K562 (cell line): ENCODE data around the gene UBE2M. TPM values are rescaled to one million over a fixed set of nuclear protein-coding genes. Genes with fewer than 3 reads are reported as not detected.

ENCODE experiments used
- BRCA1 ChIP-seq, 2 experiments: fragments of 450-650 bp in 1 of 2; sonication (generic) in 1 of 2; formaldehyde crosslinking in 1 of 2; IDR thresholded peaks; 2 replicates each; pipeline versions ENCODE4 v1.5.0 to v1.6.1; 2017 to 2020; ENCODE audit warnings: mild to moderate bottlenecking in 1 of 2, missing genetic modification reagents in 1 of 2
- BRF1 ChIP-seq: IDR thresholded peaks from 3 replicates; pipeline ENCODE4 v1.6.1; 2011; ENCODE audit warnings: borderline replicate concordance, mild to moderate bottlenecking; ENCODE audit not compliant: insufficient read length; ENCODE audit errors: extremely low read depth
- CAMTA2 ChIP-seq: fragments of 250-450 bp; sonication (Bioruptor Pico); conservative IDR thresholded peaks from 2 replicates; pipeline ENCODE4 v1.5.1; 2022
- CTCF ChIP-seq, 3 experiments: IDR thresholded peaks in 2 of 3; conservative IDR thresholded peaks in 1 of 3; 2 replicates each; pipeline ENCODE4 v1.5.1; 2011 to 2012; ENCODE audit warnings: low read length in 3 of 3, mild to moderate bottlenecking in 3 of 3, control low read depth in 2 of 3, improper control_type of control experiment in 1 of 3, inconsistent platforms in 1 of 3, low read depth in 1 of 3, mixed read lengths in 1 of 3, moderate library complexity in 1 of 3; ENCODE audit not compliant: insufficient read depth in 2 of 3
- DNMT1 ChIP-seq: fragments of 450-650 bp; IDR thresholded peaks from 2 replicates; pipeline ENCODE4 v1.6.1; 2016; ENCODE audit warnings: antibody characterized with exemption, mild to moderate bottlenecking
- E2F4 ChIP-seq: sonication (generic); formaldehyde crosslinking; IDR thresholded peaks from 2 replicates; pipeline ENCODE4 v1.8.0; 2022; ENCODE audit warnings: mild to moderate bottlenecking, low read depth, missing genetic modification reagents
- ELF4 ChIP-seq: fragments of 450-650 bp; formaldehyde crosslinking; IDR thresholded peaks from 2 replicates; pipeline ENCODE4 v1.4.0; 2022; ENCODE audit warnings: missing genetic modification characterization
- GATAD2A ChIP-seq: fragments of 450-650 bp; IDR thresholded peaks from 2 replicates; pipeline ENCODE4 v1.6.1; 2017
- HES1 ChIP-seq: fragments of 450-650 bp; IDR thresholded peaks from 2 replicates; pipeline ENCODE4 v1.6.1; 2016; ENCODE audit warnings: low read depth, mild to moderate bottlenecking, moderate library complexity
- ID3 ChIP-seq, 2 experiments: fragments of 250-450 bp in 1 of 2; fragments of 450-650 bp in 1 of 2; sonication (Bioruptor Pico) in 1 of 2; IDR thresholded peaks; 2 replicates each; pipeline versions ENCODE4 v1.6.1 to v1.8.0; 2016 to 2021; ENCODE audit warnings: mild to moderate bottlenecking in 2 of 2, moderate library complexity in 2 of 2, missing compliant biosample characterization in 1 of 2, missing genetic modification characterization in 1 of 2
- ILF3 ChIP-seq: fragments of 450-650 bp; IDR thresholded peaks from 2 replicates; pipeline ENCODE4 v1.6.1; 2018; ENCODE audit warnings: antibody characterized with exemption, mild to moderate bottlenecking, moderate library complexity, borderline replicate concordance
- NFRKB ChIP-seq: fragments of 450-650 bp; IDR thresholded peaks from 2 replicates; pipeline ENCODE4 v1.6.1; 2016; ENCODE audit warnings: low read depth
- TCFL5 ChIP-seq: fragments of 250-450 bp; sonication (Bioruptor Pico); conservative IDR thresholded peaks from 2 replicates; pipeline ENCODE4 v1.6.1; 2021; ENCODE audit warnings: mild to moderate bottlenecking, moderate library complexity, matching md5 sums
- THRA ChIP-seq: fragments of 450-650 bp; IDR thresholded peaks from 2 replicates; pipeline ENCODE4 v1.6.1; 2017; ENCODE audit warnings: mild to moderate bottlenecking, moderate library complexity
- ZNF146 ChIP-seq: IDR thresholded peaks from one replicate; pipeline ENCODE4 v1.6.1; 2018; ENCODE audit warnings: missing compliant biosample characterization; ENCODE audit not compliant: unreplicated experiment
- ZNF197 ChIP-seq: fragments of 200-800 bp; sonication (Bioruptor generic); IDR thresholded peaks from 2 replicates; pipeline ENCODE4 v1.6.1; 2016; ENCODE audit warnings: low read depth, missing genetic modification characterization, missing compliant biosample characterization
- ZNF24 ChIP-seq: fragments of 450-650 bp; IDR thresholded peaks from 2 replicates; pipeline ENCODE4 v1.6.1; 2016
- ZNF57 ChIP-seq: fragments of 450-650 bp; formaldehyde crosslinking; IDR thresholded peaks from 2 replicates; pipeline ENCODE4 v1.4.0; 2020; ENCODE audit warnings: mild to moderate bottlenecking, moderate library complexity
- ZNF589 ChIP-seq: fragments of 200-800 bp; sonication (Bioruptor generic); IDR thresholded peaks from 2 replicates; pipeline ENCODE4 v1.6.1; 2016; ENCODE audit warnings: low read depth, missing genetic modification characterization, missing compliant biosample characterization
- ZNF696 ChIP-seq: fragments of 250-450 bp; sonication (Bioruptor Pico); conservative IDR thresholded peaks from 2 replicates; pipeline ENCODE4 v1.4.0; 2020; ENCODE audit warnings: mild to moderate bottlenecking, moderate library complexity
- ZNF766 ChIP-seq: fragments of 200-800 bp; sonication (Bioruptor generic); conservative IDR thresholded peaks from 2 replicates; pipeline ENCODE4 v1.6.1; 2016; ENCODE audit warnings: missing genetic modification characterization, missing compliant biosample characterization
- polyA plus RNA-seq, 8 experiments: library from polyadenylated mRNA; depleted of rRNA in 4 of 8; stranded (reverse) in 5 of 8; unstranded in 3 of 8; fragments of >200 nt; fragmentation: Nextera tagmentation in 2 of 8; fragmentation: Illumina TruSeq in 1 of 8; extraction: Ambion mirVana in 2 of 8; extraction: Trizol in 1 of 8; gene quantifications; 2 replicates each; pipeline versions ENCODE4 v1.2.1 to v1.2.3, GENCODE V29; 2011 to 2014; ENCODE audit warnings: inconsistent platforms in 1 of 8, missing spikeins in 1 of 8
- total RNA-seq, 7 experiments: library from RNA; depleted of rRNA in 6 of 7; stranded (reverse); fragments of >200 nt in 6 of 7; fragmentation: Illumina TruSeq in 2 of 7; extraction: Trizol in 2 of 7; gene quantifications; 2 replicates each; pipeline versions ENCODE4 v1.2.1 to v1.2.3, GENCODE V29; 2011 to 2021; ENCODE audit warnings: low replicate concordance in 1 of 7

Gene UBE2M
- total and polyA plus RNA-seq, 9 of the 15 experiments (the other 6 are each of a cell fraction or from before 2014, with no cell fraction given): 0.92 to 163 (median 85.7) TPM

- TF ChIP-seq CTCF (IDR thresholded peaks at IDR 0.05 in 2 of 3, conservative IDR thresholded peaks at IDR 0.05 in 1 of 3; ENCODE audit: insufficient read depth in 2 of 3, low read depth in 1 of 3, low read length in 3 of 3) (no peak; a peak in 1 of 6 replicates), ELF4 (0 out of 2 replicates have a peak, but pooled peaks have one; percentile 61), BRCA1 (IDR thresholded peaks at IDR 0.05) (no peak), BRCA1 (CRISPR knock-in tag; IDR thresholded peaks at IDR 0.05) (no peak), ID3 (CRISPR knock-in tag; IDR thresholded peaks at IDR 0.05) (no peak), ID3 (tag; IDR thresholded peaks at IDR 0.05) (no peak), ZNF696 (CRISPR knock-in tag) (no peak), DNMT1 (no peak), ZNF589 (no peak), ZNF146 (CRISPR knock-in tag) (no peak), CAMTA2 (CRISPR knock-in tag) (no peak), THRA (no peak), ZNF24 (no peak), ILF3 (no peak), ZNF57 (CRISPR knock-in tag) (no peak), ZNF197 (peak; percentile 18; the same call in 1 of the 2 replicates), ZNF766 (CRISPR knock-in tag) (no peak), E2F4 (CRISPR knock-in tag) (no peak), NFRKB (no peak), HES1 (no peak), GATAD2A (no peak), BRF1 (no peak), TCFL5 (CRISPR knock-in tag) (no peak)
These were observed 39.9 kb downstream of the UBE2M start (continued) for GRCh38 chr19:58518256-58519086.
